GM12872 (cell line): ENCODE results near the gene LUZP1.

Experiments used
- TF ChIP-seq, protein P1 (sequence below): IDR thresholded peaks from 3 replicates; pipeline ENCODE4 v1.5.1; 2011; ENCODE audit warnings: low read depth, mild to moderate bottlenecking, low read length, moderate library complexity; ENCODE audit not compliant: insufficient read depth

Gene LUZP1

DNA sequence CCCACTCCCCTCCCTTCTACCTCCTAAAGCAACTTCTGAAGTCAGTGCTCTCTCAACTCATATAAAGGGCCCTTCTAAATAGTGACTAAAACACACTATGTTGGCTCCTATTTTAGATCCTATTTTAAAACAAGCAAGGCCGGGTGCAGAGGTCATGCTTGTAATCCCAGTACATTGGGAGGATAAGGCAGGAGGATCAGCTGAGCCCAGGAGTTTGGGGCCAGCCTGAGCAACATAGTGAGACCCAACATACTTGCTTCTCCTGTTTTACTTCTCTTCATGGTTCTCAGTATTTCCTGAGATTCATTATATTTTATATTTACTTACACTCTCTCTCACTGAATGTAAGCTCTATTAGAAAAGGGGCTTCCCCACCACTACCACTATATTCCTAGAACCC, 42.5 kb downstream of the LUZP1 start:
- TF ChIP-seq, protein P1, sequence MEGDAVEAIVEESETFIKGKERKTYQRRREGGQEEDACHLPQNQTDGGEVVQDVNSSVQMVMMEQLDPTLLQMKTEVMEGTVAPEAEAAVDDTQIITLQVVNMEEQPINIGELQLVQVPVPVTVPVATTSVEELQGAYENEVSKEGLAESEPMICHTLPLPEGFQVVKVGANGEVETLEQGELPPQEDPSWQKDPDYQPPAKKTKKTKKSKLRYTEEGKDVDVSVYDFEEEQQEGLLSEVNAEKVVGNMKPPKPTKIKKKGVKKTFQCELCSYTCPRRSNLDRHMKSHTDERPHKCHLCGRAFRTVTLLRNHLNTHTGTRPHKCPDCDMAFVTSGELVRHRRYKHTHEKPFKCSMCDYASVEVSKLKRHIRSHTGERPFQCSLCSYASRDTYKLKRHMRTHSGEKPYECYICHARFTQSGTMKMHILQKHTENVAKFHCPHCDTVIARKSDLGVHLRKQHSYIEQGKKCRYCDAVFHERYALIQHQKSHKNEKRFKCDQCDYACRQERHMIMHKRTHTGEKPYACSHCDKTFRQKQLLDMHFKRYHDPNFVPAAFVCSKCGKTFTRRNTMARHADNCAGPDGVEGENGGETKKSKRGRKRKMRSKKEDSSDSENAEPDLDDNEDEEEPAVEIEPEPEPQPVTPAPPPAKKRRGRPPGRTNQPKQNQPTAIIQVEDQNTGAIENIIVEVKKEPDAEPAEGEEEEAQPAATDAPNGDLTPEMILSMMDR = no peak

DNA sequence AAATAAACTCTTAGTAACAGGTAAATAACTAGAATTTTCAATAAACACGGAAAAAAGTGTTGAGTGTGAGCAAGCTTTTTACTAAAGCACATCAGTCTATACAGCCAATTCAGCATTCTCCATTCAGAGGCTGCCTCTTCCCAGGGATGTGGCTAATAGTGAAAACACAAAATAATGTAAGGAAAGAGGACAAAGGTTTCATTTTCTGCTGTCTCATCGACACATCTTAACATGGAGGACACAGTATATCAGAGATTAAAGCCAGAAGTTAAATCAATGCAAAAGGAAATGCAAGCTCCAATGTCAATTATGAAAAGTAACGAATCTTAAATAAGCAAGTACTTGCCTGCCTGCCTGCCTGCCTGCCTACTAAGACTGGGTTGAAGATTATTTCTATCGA, 43.2 kb downstream of the LUZP1 start:
- TF ChIP-seq, protein P1 = no peak

DNA sequence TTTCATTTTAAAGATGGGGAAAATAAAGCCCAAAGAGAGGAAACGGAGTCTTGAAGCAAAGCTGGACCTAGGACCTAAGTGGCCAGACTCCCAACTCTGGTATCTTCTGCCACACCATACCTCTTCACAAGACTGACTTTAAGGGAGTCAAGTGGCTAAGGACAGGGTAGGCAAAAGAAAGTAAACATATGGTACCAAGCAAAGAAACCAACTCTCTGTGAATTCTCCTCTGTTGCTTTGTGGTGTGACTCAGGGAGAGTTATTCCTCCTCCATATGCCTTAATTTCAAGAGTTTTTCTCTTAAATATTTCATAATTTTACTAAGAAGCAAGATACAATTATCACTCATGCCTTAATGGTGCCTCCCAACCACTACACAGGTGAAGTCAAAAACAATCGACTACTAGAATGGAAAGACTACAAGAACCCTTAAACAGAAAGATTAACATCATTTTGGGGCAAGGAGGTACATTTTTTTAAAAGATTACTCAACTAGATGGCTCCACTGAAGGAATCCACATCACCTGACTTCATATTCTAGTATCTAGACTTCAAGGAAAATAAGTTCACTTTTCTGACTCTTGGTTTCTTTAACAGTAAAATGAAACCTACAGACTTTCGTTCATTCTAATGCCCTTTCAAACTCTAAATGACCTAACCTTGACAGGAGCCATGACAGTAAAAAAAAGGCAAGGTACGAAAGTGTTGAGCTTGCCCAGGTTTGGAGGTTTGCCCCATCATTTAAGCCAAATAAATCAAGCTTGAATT, 44.2 kb downstream of the LUZP1 start:
- TF ChIP-seq, protein P1 = no peak

DNA sequence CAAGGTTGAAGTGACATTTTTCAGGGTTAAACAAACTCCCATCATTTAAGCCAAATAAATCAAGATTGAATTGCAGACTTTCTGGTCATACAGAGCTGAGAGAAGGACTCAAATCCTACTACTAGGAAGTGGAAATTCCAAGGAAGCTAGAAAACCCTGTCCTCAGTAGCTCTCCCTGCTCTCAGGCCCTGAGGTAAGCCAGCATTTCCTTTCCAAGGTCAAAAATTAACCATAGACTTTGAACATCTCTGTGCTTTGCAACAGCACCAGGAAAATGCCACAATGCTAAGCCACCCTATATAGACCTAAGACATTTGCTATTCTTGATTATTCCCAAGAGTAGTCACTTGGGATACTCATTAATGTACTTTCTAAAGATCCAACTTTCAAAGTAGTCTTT, 45.1 kb downstream of the LUZP1 start:
- TF ChIP-seq, protein P1 = no peak

DNA sequence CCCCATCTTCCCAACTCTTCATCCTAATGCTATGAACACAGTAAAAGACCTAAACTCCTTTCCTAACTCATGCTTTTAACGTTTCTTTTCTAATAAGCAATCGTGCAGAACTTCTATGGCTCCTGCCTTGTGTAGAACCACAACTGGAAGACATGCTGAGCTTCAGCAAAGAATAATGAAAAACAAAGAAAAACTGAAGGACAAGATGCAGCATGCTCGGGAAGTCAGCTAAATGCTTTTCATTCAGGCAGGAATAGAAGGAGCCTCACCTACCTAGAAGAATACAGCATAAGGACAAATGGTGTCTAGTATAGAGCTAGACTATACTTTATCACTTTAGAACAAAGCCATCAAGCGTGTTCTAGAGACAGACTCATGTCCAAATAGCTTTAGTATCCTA, 45.9 kb downstream of the LUZP1 start:
- TF ChIP-seq, protein P1 = no peak

DNA sequence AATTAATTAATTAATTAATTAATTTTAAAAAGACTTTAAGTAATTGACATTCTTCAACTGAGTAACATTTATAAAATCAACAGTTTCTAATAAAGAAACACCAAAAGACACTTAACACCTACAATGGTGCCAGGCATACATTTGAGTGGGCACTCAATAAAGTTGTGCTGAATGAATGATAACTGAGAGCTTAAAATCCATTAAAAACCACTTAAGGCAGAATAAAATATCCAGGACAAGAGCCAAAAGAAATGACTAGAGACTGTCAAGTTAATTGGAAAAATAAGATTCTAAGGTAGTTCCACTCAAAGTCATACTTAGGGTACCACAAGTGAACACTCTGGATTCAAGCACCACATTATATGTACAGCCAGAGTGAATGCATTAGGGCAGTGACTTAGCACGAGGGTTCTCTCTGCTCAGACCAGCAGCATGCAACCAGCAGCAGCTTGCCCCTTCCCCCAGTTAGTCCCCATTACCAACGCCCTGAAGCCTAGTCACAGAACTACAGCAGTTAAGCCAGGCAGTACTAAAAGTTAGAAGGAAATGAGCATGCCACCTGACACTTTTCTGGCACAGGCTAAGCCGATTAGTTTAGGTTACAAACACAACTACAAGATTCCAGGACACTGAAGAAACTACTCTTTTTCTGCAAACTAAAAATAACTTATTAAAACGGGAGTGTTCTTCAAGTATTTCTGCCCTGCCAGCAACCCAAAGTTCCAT, 46.5 kb downstream of the LUZP1 start:
- TF ChIP-seq, protein P1 = no peak

GRCh38 chr1:23120383-23120782, 48.3 kb downstream of the LUZP1 start:
- TF ChIP-seq, protein P1 = no peak
